GM21786 (cell line): ENCODE measurements around the gene SFT2D2.

ENCODE experiments used
- ATAC-seq: cut with Tn5 transposase; IDR thresholded peaks from one replicate; pipeline ENCODE4 v1.9.1; 2021; ENCODE audit not compliant: unreplicated experiment

SFT2D2 gene

DNA sequence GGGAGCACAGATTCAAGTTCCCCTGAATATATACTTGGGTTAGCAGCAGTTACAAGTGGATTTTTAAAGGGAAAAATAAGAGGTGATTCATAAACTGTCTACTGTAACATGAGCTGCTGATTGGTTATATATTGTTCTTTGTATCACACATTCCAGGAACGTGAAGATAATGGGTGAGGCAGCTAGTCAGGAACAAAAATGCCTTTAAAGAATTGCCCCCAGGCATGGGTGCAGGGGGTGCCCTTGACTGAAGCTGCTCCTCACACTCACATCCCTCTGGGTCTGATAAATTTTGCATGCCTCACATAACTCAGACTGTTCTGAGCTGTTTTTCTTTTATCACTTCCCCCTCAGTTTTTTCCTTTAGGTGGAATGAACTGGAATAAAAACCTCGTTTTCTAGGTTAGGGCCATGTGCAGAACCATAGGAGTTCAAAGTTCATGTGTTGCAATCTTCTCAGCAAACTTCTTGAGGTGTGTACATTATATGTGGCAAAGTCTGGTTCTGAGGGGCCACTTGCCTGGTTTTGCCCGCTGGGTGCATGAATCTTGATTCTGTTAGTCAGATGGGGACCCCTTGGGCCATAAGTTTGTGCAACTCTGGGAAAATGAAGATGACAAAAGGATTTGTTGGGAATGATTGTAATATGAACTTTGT lies 76.0 kb downstream of the SFT2D2 start:
- no peak for ATAC-seq
